GM12874 (cell line): ENCODE results near the gene PSMD6.

ENCODE experiments used
- TF ChIP-seq, protein P1 (sequence below): IDR thresholded peaks from 2 replicates; pipeline ENCODE4 v1.5.1; 2011; ENCODE audit warnings: low read depth, mild to moderate bottlenecking, control low read depth, low read length, moderate library complexity; ENCODE audit not compliant: insufficient read depth

Gene PSMD6

GRCh38 chr3:64031540-64032508 is 8.5 kb upstream of the PSMD6 start:
- TF ChIP-seq, protein P1, sequence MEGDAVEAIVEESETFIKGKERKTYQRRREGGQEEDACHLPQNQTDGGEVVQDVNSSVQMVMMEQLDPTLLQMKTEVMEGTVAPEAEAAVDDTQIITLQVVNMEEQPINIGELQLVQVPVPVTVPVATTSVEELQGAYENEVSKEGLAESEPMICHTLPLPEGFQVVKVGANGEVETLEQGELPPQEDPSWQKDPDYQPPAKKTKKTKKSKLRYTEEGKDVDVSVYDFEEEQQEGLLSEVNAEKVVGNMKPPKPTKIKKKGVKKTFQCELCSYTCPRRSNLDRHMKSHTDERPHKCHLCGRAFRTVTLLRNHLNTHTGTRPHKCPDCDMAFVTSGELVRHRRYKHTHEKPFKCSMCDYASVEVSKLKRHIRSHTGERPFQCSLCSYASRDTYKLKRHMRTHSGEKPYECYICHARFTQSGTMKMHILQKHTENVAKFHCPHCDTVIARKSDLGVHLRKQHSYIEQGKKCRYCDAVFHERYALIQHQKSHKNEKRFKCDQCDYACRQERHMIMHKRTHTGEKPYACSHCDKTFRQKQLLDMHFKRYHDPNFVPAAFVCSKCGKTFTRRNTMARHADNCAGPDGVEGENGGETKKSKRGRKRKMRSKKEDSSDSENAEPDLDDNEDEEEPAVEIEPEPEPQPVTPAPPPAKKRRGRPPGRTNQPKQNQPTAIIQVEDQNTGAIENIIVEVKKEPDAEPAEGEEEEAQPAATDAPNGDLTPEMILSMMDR, result no peak

DNA sequence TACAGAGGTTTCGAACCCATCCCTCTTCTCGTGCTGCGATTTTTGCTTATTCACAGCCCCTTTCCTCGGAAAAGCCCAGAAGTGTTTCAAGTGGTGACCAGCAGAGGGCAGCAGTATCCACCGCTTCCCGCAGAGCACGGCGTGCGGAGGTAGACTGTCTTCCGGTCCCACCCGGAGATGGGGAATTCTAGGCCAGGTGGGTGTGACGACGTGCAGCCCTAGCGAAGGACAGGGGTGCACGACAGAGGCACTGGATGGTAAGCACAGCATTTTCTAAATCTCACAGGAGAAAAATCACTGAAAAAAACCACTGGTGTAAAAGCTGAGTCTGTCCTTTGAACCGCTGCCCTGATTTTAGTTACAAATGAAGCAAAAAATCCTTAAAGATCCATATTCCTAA is 7.4 kb upstream of the PSMD6 start:
- TF ChIP-seq, protein P1, result peak; percentile 77

DNA sequence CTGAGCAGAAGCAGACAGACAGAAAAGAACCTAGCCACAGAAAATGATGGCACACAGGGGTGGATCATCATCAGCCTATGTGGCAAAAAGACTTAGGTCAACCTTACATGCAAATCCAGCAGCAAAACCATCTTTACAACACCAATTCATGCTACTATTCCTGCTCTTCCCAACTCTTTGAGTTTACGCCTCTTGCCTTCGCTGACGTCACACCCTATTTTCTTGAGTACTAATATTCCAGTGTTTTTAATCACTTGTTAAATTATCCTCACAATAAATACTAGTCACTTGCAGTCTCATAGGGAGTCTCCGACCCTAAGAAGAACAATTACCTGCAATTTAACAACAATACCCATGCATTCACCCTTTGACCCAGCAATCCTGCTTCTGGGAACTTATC is 6.0 kb upstream of the PSMD6 start:
- TF ChIP-seq, protein P1, result no peak

GRCh38 chr3:64028754-64029153 is 5.5 kb upstream of the PSMD6 start:
- TF ChIP-seq, protein P1, result no peak

DNA sequence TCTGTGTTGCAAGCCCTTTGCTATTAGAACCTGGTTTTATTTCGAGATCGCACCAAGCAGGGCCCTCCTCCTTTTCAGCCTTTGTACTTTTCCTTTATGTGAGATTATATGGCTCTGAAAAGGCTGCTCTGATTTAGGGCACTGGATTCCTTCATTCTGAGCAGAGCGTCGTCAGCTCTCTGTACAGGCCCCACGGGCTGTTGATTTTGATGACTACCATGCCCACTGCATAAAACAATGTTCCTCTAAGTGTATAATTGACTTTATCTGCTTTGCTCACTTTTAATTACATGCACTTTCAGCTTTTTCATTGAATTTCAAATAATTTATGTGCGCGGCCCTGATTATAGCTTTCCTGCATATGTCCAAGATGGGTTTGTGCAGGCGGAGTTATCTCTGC is 4.4 kb upstream of the PSMD6 start:
- TF ChIP-seq, protein P1, result no peak

- TF ChIP-seq, protein P1, result no peak
These were observed 3.1 kb upstream of the PSMD6 start for GRCh38 chr3:64026346-64026745.

DNA sequence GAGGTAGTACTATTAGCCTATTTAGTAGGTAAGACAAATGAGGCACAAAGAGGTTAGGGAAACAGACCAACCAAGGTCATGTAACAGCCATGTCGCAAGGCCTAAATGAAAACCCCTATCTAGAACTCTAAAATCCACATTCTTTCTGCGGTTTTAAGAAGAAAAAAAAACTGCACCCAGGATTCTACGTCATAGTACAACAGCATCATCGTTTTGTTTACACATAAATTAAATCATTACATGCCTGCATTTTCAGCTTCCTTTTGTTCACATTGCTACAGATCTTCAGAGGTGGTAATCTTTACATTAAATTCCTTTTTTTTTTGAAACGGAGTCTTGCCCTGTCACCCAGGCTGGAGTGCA is 548 bp upstream of the PSMD6 start:
- TF ChIP-seq, protein P1, result no peak
